ENCODE measurements around the gene PARM1.

PARM1 gene

GRCh38 chr4:74958881-74959280, 26.0 kb downstream of the PARM1 start (continued):
- TF ChIP-seq ZNF280C (tag by site-specific recombination; IDR thresholded peaks at IDR 0.05) = no peak
- TF ChIP-seq ZNF48 (tag by site-specific recombination; IDR thresholded peaks at IDR 0.05) = no peak

GRCh38 chr4:74961230-74961629, 28.3 kb downstream of the PARM1 start:
- ChIA-PET CTCF (interaction anchor here (0.6 kb wide), 2 partner anchors 908 to 934 kb away, joined by 4 to 5 read pairs; no protein-coding TSS in a partner anchor), POLR2A (no interaction called here)
- Histone ChIP-seq H3K36me3 (ENCODE audit: control insufficient read depth in 2 of 2, insufficient read depth in 1 of 2, low read length in 2 of 2) (no peaks in the 10 kb centered on the region), H3K4me1 (ENCODE audit: control insufficient read depth, insufficient read depth, low read length) (no peaks in the 10 kb centered on the region), H3K4me3 (ENCODE audit: low read depth, low read length) (no peak overlapping the region), H3K27ac (ENCODE audit: extremely low read depth, low read depth, low read length) (no peak overlapping the region), H3K9me3 (ENCODE audit: control insufficient read depth, insufficient read depth, low read depth, low read length) (no peaks in the 10 kb centered on the region)
- TF ChIP-seq ZNF560 (tag by site-specific recombination; IDR thresholded peaks at IDR 0.05; ENCODE audit: borderline replicate concordance) (no peak), ZNF558 (tag by site-specific recombination; IDR thresholded peaks at IDR 0.05) (peak; percentile 93), ZNF777 (tag by site-specific recombination; IDR thresholded peaks at IDR 0.05; ENCODE audit: borderline replicate concordance) (no peak), ZNF580 (tag by site-specific recombination; IDR thresholded peaks at IDR 0.05) (no peak), ZNF791 (tag by site-specific recombination; IDR thresholded peaks at IDR 0.05) (0 out of 2 replicates have a peak, but pooled peaks have one; percentile 34)

GRCh38 chr4:74962584-74962983, 29.7 kb downstream of the PARM1 start:
- ChIA-PET CTCF (no interaction called here), POLR2A (no interaction called here)
- H3K9me3 ChIP-seq (ENCODE audit: control insufficient read depth, insufficient read depth, low read depth, low read length) = no peaks in the 10 kb centered on the region
- H3K36me3 ChIP-seq (ENCODE audit: control insufficient read depth in 2 of 2, insufficient read depth in 1 of 2, low read length in 2 of 2) = no peaks in the 10 kb centered on the region
- H3K4me1 ChIP-seq (ENCODE audit: control insufficient read depth, insufficient read depth, low read length) = no peaks in the 10 kb centered on the region
- TF ChIP-seq ZNF624 (tag by site-specific recombination; IDR thresholded peaks at IDR 0.05) (no peak), ZNF555 (tag by site-specific recombination; conservative IDR thresholded peaks at IDR 0.05) (no peak), ZBTB1 (tag by site-specific recombination; IDR thresholded peaks at IDR 0.05) (no peak), ZFP3 (tag by site-specific recombination; IDR thresholded peaks at IDR 0.05; ENCODE audit: low read depth) (no peak), ZNF513 (tag by site-specific recombination; IDR thresholded peaks at IDR 0.05) (no peak), ZNF639 (tag by site-specific recombination; IDR thresholded peaks at IDR 0.05) (no peak), ZNF37A (tag by site-specific recombination; IDR thresholded peaks at IDR 0.05) (no peak)
- no peak overlapping the region for H3K27ac ChIP-seq (ENCODE audit: extremely low read depth, low read depth, low read length)
- H3K4me3 ChIP-seq (ENCODE audit: low read depth, low read length) = no peak overlapping the region

- POLR2A ChIA-PET = no interaction called here
Measured at GRCh38 chr4:74964311-74964710, 31.4 kb downstream of the PARM1 start.

More at GRCh38 chr4:74964311-74964710, 31.4 kb downstream of the PARM1 start:
- TF ChIP-seq ZNF394 (tag by site-specific recombination; IDR thresholded peaks at IDR 0.05; ENCODE audit: borderline replicate concordance) = no peak
- TF ChIP-seq ZNF560 (tag by site-specific recombination; IDR thresholded peaks at IDR 0.05; ENCODE audit: borderline replicate concordance) = no peak
- no peak for TF ChIP-seq ZNF677 (tag by site-specific recombination; IDR thresholded peaks at IDR 0.05)
- no peak for TF ChIP-seq ZNF292 (tag by site-specific recombination; IDR thresholded peaks at IDR 0.05; ENCODE audit: borderline replicate concordance, low read depth)
- no peak for TF ChIP-seq ZNF473 (tag by site-specific recombination; IDR thresholded peaks at IDR 0.05)
- no peak for TF ChIP-seq ZNF580 (tag by site-specific recombination; IDR thresholded peaks at IDR 0.05)
- TF ChIP-seq ZFP41 (tag by site-specific recombination; IDR thresholded peaks at IDR 0.05; ENCODE audit: borderline replicate concordance) = no peak
- no peak for TF ChIP-seq FEZF1 (tag by site-specific recombination; IDR thresholded peaks at IDR 0.05)
- TF ChIP-seq TCF7L2 (IDR thresholded peaks at IDR 0.05; ENCODE audit: borderline replicate concordance, low read depth, low read length) = no peak
- Histone ChIP-seq H3K4me3 (ENCODE audit: low read depth, low read length) (no peak overlapping the region), H3K36me3 (ENCODE audit: control insufficient read depth in 2 of 2, insufficient read depth in 1 of 2, low read length in 2 of 2) (no peaks in the 10 kb centered on the region), H3K4me1 (ENCODE audit: control insufficient read depth, insufficient read depth, low read length) (no peaks in the 10 kb centered on the region), H3K27ac (ENCODE audit: extremely low read depth, low read depth, low read length) (no peak overlapping the region), H3K9me3 (ENCODE audit: control insufficient read depth, insufficient read depth, low read depth, low read length) (no peaks in the 10 kb centered on the region)
- CTCF ChIA-PET = no interaction called here
